Naive B cell (primary cell): ENCODE measurements around the gene PYGO2. TPM values are rescaled to one million over a fixed set of nuclear protein-coding genes. Genes with fewer than 3 reads are reported as not detected.
A peak's percentile ranks its signal among the peaks of the same experiment; 100 is the strongest.

Experiments
- ATAC-seq, 2 donors: fragments of 150-1000 bp; cut with Tn5 transposase; 2 replicates each; pipeline ENCODE4 v1.10.0; 2021; ENCODE audit warnings: low read depth in 2 of 2, mild to moderate bottlenecking in 2 of 2, moderate library complexity in 2 of 2
- DNase-seq: peaks from one replicate; pipeline ENCODE4 v3.0.0; 2022
- H3K27ac Mint-ChIP-seq, 6 donors: one replicate each; pipeline ENCODE4 v1.8.0; 2020 to 2022; ENCODE audit warnings: mild to moderate bottlenecking in 6 of 6, mixed read lengths in 6 of 6, moderate library complexity in 5 of 6, inconsistent platforms in 2 of 6
- H3K27me3 Mint-ChIP-seq, 3 donors: one replicate each; pipeline ENCODE4 v1.8.0; 2021 to 2022; ENCODE audit warnings: mixed read lengths in 3 of 3, mild to moderate bottlenecking in 1 of 3
- H3K36me3 Mint-ChIP-seq, 2 donors: one replicate each; pipeline ENCODE4 v1.8.0; 2020 to 2022; ENCODE audit warnings: mixed read lengths in 2 of 2, inconsistent platforms in 1 of 2, mild to moderate bottlenecking in 1 of 2
- H3K4me1 Mint-ChIP-seq, 3 donors: one replicate each; pipeline ENCODE4 v1.8.0; 2020 to 2022; ENCODE audit warnings: mixed read lengths in 3 of 3, inconsistent platforms in 1 of 3, mild to moderate bottlenecking in 1 of 3, moderate library complexity in 1 of 3
- H3K4me3 Mint-ChIP-seq, 8 donors: one replicate each; pipeline ENCODE4 v1.8.0; 2020 to 2022; ENCODE audit warnings: mild to moderate bottlenecking in 8 of 8, mixed read lengths in 8 of 8, moderate library complexity in 8 of 8, inconsistent platforms in 2 of 8
- H3K9me3 Mint-ChIP-seq, 7 donors: one replicate each; pipeline ENCODE4 v1.8.0; 2020 to 2022; ENCODE audit warnings: mixed read lengths in 7 of 7, mild to moderate bottlenecking in 5 of 7, inconsistent platforms in 2 of 7, moderate library complexity in 1 of 7
- polyA plus RNA-seq, 6 donors: library from polyadenylated mRNA; unstranded; fragments of 300-500 nt; fragmentation: Illumina TruSeq; gene quantifications; one replicate each; pipeline ENCODE4 v1.2.3, GENCODE V29; 2021; ENCODE audit warnings: low read depth in 6 of 6

PYGO2 gene
- polyA plus RNA-seq, 6 donors from 2014 or later: 10.0 to 45.1 (median 29.4) TPM

GRCh38 chr1:155003766-155004351 is 42.3 kb upstream of the PYGO2 start:
- Mint-ChIP-seq H3K27ac (peak overlapping the region in 5 of 6 donors; percentile 72 to 98 (median 93)), H3K4me1 (peaks cover 50 to 72% (median 55%) of the 10 kb centered on the region in 3 donors), H3K27me3 (no peaks in the 10 kb centered on the region), H3K9me3 (no peaks in the 10 kb centered on the region), H3K4me3 (peak overlapping the region; percentile 94 to 98 (median 96)), H3K36me3 (no peaks in the 10 kb centered on the region)
- ATAC-seq: no peak
- DNase-seq: no peak

GRCh38 chr1:155003227-155003765 is 41.7 kb upstream of the PYGO2 start:
- H3K36me3 Mint-ChIP-seq: no peaks in the 10 kb centered on the region
- peak overlapping the region; percentile 94 to 98 (median 96) for H3K4me3 Mint-ChIP-seq
- H3K27ac Mint-ChIP-seq: peak overlapping the region; percentile 72 to 98 (median 91)
- ATAC-seq (no peak), DNase-seq (no peak)
- H3K9me3 Mint-ChIP-seq: no peaks in the 10 kb centered on the region
- peaks cover 47 to 70% (median 56%) of the 10 kb centered on the region in 3 donors for H3K4me1 Mint-ChIP-seq
- no peaks in the 10 kb centered on the region for H3K27me3 Mint-ChIP-seq

- Mint-ChIP-seq H3K27me3 (no peaks in the 10 kb centered on the region), H3K27ac (peak within 1 kb of the TSS; percentile 89 to 98 (median 95)), H3K4me1 (peaks cover 48 to 69% (median 57%) of the 10 kb centered on the region in 3 donors), H3K36me3 (no peaks in the 10 kb centered on the region), H3K9me3 (no peaks in the 10 kb centered on the region), H3K4me3 (peak within 1 kb of the TSS; percentile 94 to 98 (median 96))
- no peak for DNase-seq
- ATAC-seq: peak; percentile 5 to 6
Observed at GRCh38 chr1:155002464-155003226, 41.1 kb upstream of the PYGO2 start, which contains the start of gene ZBTB7B. ZBTB7B (plus strand) TSS chr1:155002802; CDS start chr1:155014661, 11,859 bp downstream.

- ATAC-seq: peak; percentile 74 to 75
- H3K4me1 Mint-ChIP-seq: peaks cover 49 to 68% (median 51%) of the 10 kb centered on the region in 3 donors
Observed at GRCh38 chr1:155001675-155002463, 40.3 kb upstream of the PYGO2 start.

GRCh38 chr1:155001425-155001674 is 39.8 kb upstream of the PYGO2 start:
- Mint-ChIP-seq H3K4me1 (peaks cover 44 to 63% (median 46%) of the 10 kb centered on the region in 3 donors), H3K27me3 (no peaks in the 10 kb centered on the region), H3K36me3 (no peaks in the 10 kb centered on the region), H3K27ac (peak overlapping the region in 5 of 6 donors; percentile 76 to 94 (median 88)), H3K4me3 (peak overlapping the region; percentile 88 to 98 (median 96)), H3K9me3 (no peaks in the 10 kb centered on the region)
- DNase-seq (peak; percentile 62), ATAC-seq (no peak)

More at GRCh38 chr1:155001675-155002463, 40.3 kb upstream of the PYGO2 start:
- peak overlapping the region; percentile 91 to 98 (median 96) for H3K4me3 Mint-ChIP-seq
- H3K36me3 Mint-ChIP-seq: no peaks in the 10 kb centered on the region
- peak; percentile 97 for DNase-seq
- no peaks in the 10 kb centered on the region for H3K9me3 Mint-ChIP-seq
- no peaks in the 10 kb centered on the region for H3K27me3 Mint-ChIP-seq
- H3K27ac Mint-ChIP-seq: peak overlapping the region; percentile 88 to 96 (median 94)

- Mint-ChIP-seq H3K27me3 (no peaks in the 10 kb centered on the region), H3K4me3 (peak overlapping the region; percentile 91 to 98 (median 96)), H3K4me1 (peaks cover 40 to 63% (median 42%) of the 10 kb centered on the region in 3 donors), H3K36me3 (no peaks in the 10 kb centered on the region), H3K27ac (peak overlapping the region in 5 of 6 donors; percentile 76 to 94 (median 88)), H3K9me3 (no peaks in the 10 kb centered on the region)
- DNase-seq (peak; percentile 75), ATAC-seq (peak; percentile 17 to 20)
Observed at GRCh38 chr1:155000726-155001424, 39.3 kb upstream of the PYGO2 start.

- H3K4me1 Mint-ChIP-seq: peaks cover 34 to 61% (median 39%) of the 10 kb centered on the region in 3 donors
- no peak for ATAC-seq
- H3K27me3 Mint-ChIP-seq: no peaks in the 10 kb centered on the region
- no peak for DNase-seq
- H3K36me3 Mint-ChIP-seq: no peaks in the 10 kb centered on the region
- peak overlapping the region; percentile 91 to 98 (median 95) for H3K4me3 Mint-ChIP-seq
- peak overlapping the region; percentile 4 to 97 (median 91) for H3K27ac Mint-ChIP-seq
- no peaks in the 10 kb centered on the region for H3K9me3 Mint-ChIP-seq
Observed at GRCh38 chr1:155000411-155000725, 38.8 kb upstream of the PYGO2 start.

GRCh38 chr1:154999571-155000410 is 38.2 kb upstream of the PYGO2 start:
- peaks cover 35 to 59% (median 36%) of the 10 kb centered on the region in 3 donors for H3K4me1 Mint-ChIP-seq
- H3K4me3 Mint-ChIP-seq: peak overlapping the region; percentile 91 to 98 (median 95)
- no peaks in the 10 kb centered on the region for H3K9me3 Mint-ChIP-seq
- peak overlapping the region; percentile 67 to 97 (median 91) for H3K27ac Mint-ChIP-seq
- H3K36me3 Mint-ChIP-seq: no peaks in the 10 kb centered on the region
- DNase-seq: peak; percentile 33
- no peaks in the 10 kb centered on the region for H3K27me3 Mint-ChIP-seq
- peak in 1 of 2 donors; percentile 7 for ATAC-seq

- no peaks in the 10 kb centered on the region for H3K9me3 Mint-ChIP-seq
- H3K27me3 Mint-ChIP-seq: no peaks in the 10 kb centered on the region
- H3K27ac Mint-ChIP-seq: peak overlapping the region; percentile 49 to 88 (median 76)
- H3K4me1 Mint-ChIP-seq: peaks cover 29 to 59% (median 31%) of the 10 kb centered on the region in 3 donors
- no peaks in the 10 kb centered on the region for H3K36me3 Mint-ChIP-seq
- H3K4me3 Mint-ChIP-seq: peak overlapping the region; percentile 87 to 98 (median 94)
- peak; percentile 49 for DNase-seq
- ATAC-seq: peak; percentile 11 to 13
Observed at GRCh38 chr1:154998818-154999570, 37.4 kb upstream of the PYGO2 start.

GRCh38 chr1:154998201-154998780 is 36.7 kb upstream of the PYGO2 start:
- H3K36me3 Mint-ChIP-seq: no peaks in the 10 kb centered on the region
- no peaks in the 10 kb centered on the region for H3K27me3 Mint-ChIP-seq
- no peak for DNase-seq
- no peak for ATAC-seq
- peak overlapping the region in 6 of 8 donors; percentile 25 to 96 (median 66) for H3K4me3 Mint-ChIP-seq
- H3K4me1 Mint-ChIP-seq: peaks cover 24 to 54% (median 25%) of the 10 kb centered on the region in 3 donors
- H3K27ac Mint-ChIP-seq: peak overlapping the region in 4 of 6 donors; percentile 42 to 70 (median 54)
- H3K9me3 Mint-ChIP-seq: no peaks in the 10 kb centered on the region

- Mint-ChIP-seq H3K36me3 (no peaks in the 10 kb centered on the region), H3K27ac (peak overlapping the region in 1 of 6 donors; percentile 69), H3K27me3 (no peaks in the 10 kb centered on the region), H3K9me3 (no peaks in the 10 kb centered on the region), H3K4me1 (peaks cover 23 to 54% (median 25%) of the 10 kb centered on the region in 3 donors), H3K4me3 (peak overlapping the region in 3 of 8 donors; percentile 12 to 47 (median 33))
- DNase-seq: no peak
- ATAC-seq: no peak
Observed at GRCh38 chr1:154996966-154997701, 35.6 kb upstream of the PYGO2 start.
